GM12878 (cell line): ENCODE measurements around the gene DAB2IP. TPM values are rescaled to one million over a fixed set of nuclear protein-coding genes. Genes with fewer than 3 reads are reported as not detected.

Experiments used
- BCL3 ChIP-seq: IDR thresholded peaks from 2 replicates; pipeline ENCODE4 v1.6.1; 2011; ENCODE audit warnings: borderline replicate concordance, low read depth, mild to moderate bottlenecking, moderate library complexity, low read length; ENCODE audit not compliant: insufficient read depth, poor library complexity, severe bottlenecking
- CBFB ChIP-seq: IDR thresholded peaks from 2 replicates; pipeline ENCODE4 v1.6.1; 2016; ENCODE audit warnings: antibody characterized with exemption, low read depth
- CHD2 ChIP-seq: IDR thresholded peaks from 2 replicates; pipeline ENCODE4 v1.6.1; 2011; ENCODE audit warnings: low read depth, low read length, improper control_type of control experiment, borderline replicate concordance
- E4F1 ChIP-seq: fragments of 450-650 bp; IDR thresholded peaks from 2 replicates; pipeline ENCODE4 v1.6.1; 2018; ENCODE audit warnings: borderline replicate concordance, mild to moderate bottlenecking; ENCODE audit not compliant: partially characterized antibody
- EED ChIP-seq: sonication (generic); IDR thresholded peaks from 2 replicates; pipeline ENCODE4 v1.6.1; 2016; ENCODE audit warnings: antibody characterized with exemption, low read depth
- GABPA ChIP-seq: IDR thresholded peaks from 2 replicates; pipeline ENCODE4 v1.6.1; 2014; ENCODE audit warnings: antibody characterized with exemption, low read depth, mild to moderate bottlenecking, inconsistent platforms
- MTA3 ChIP-seq: IDR thresholded peaks from 2 replicates; pipeline ENCODE4 v1.6.1; 2012; ENCODE audit warnings: low read length, inconsistent platforms, borderline replicate concordance
- NFYA ChIP-seq: IDR thresholded peaks from 2 replicates; pipeline ENCODE4 v1.6.1; 2011; ENCODE audit warnings: low read depth, mild to moderate bottlenecking, low read length, improper control_type of control experiment, borderline replicate concordance
- NR2F1 ChIP-seq: fragments of 450-650 bp; conservative IDR thresholded peaks from 2 replicates; pipeline ENCODE4 v1.6.1; 2017; ENCODE audit warnings: mild to moderate bottlenecking
- REST ChIP-seq: IDR thresholded peaks from 2 replicates; pipeline ENCODE4 v1.6.1; 2012; ENCODE audit warnings: mild to moderate bottlenecking, low read depth, low read length
- SMAD5 ChIP-seq: IDR thresholded peaks from 2 replicates; pipeline ENCODE4 v1.6.1; 2016; ENCODE audit warnings: antibody characterized with exemption, low read depth
- SP1 ChIP-seq: IDR thresholded peaks from one replicate; pipeline ENCODE4 v1.6.1; 2011; ENCODE audit warnings: low read depth, low read length
- SPI1 ChIP-seq: IDR thresholded peaks from 2 replicates; pipeline ENCODE4 v1.6.1; 2011; ENCODE audit warnings: low read depth, mild to moderate bottlenecking, low read length, moderate library complexity, borderline replicate concordance; ENCODE audit not compliant: insufficient read depth
- SREBF2 ChIP-seq: IDR thresholded peaks from 2 replicates; pipeline ENCODE4 v1.6.1; 2012; ENCODE audit warnings: mild to moderate bottlenecking, low read length
- SUZ12 ChIP-seq: fragments of 200-600 bp; sonication (generic); IDR thresholded peaks from one replicate; pipeline ENCODE4 v1.6.1; 2018; ENCODE audit warnings: antibody characterized with exemption, mild to moderate bottlenecking; ENCODE audit not compliant: unreplicated experiment
- TAF1 ChIP-seq: IDR thresholded peaks from 2 replicates; pipeline ENCODE4 v1.6.1; 2011; ENCODE audit warnings: mild to moderate bottlenecking, low read depth, low read length, borderline replicate concordance
- YBX1 ChIP-seq: fragments of 450-650 bp; IDR thresholded peaks from 2 replicates; pipeline ENCODE4 v1.6.1; 2016; ENCODE audit warnings: antibody characterized with exemption
- ZBTB11 ChIP-seq: fragments of 450-650 bp; formaldehyde crosslinking; IDR thresholded peaks from 2 replicates; pipeline ENCODE4 v1.5.0; 2022; ENCODE audit warnings: mild to moderate bottlenecking, missing genetic modification characterization
- ZNF207 ChIP-seq: fragments of 450-650 bp; IDR thresholded peaks from 2 replicates; pipeline ENCODE4 v1.6.1; 2014; ENCODE audit warnings: antibody characterized with exemption, mild to moderate bottlenecking, borderline replicate concordance
- polyA plus RNA-seq, 11 experiments: library from polyadenylated mRNA; depleted of rRNA in 4 of 11; unstranded in 6 of 11; stranded (reverse) in 5 of 11; fragments of >200 nt; fragmentation: Nextera tagmentation in 4 of 11; fragmentation: Illumina TruSeq in 1 of 11; extraction: Ambion mirVana in 4 of 11; extraction: Trizol in 1 of 11; gene quantifications; 1 replicate in 1 of 11; 2 replicates in 10 of 11; pipeline versions ENCODE4 v1.2.1 to v1.2.3, GENCODE V29; 2011 to 2016; ENCODE audit warnings: inconsistent platforms in 2 of 11, missing spikeins in 2 of 11, low read depth in 1 of 11
- total RNA-seq, 4 experiments: library from RNA; depleted of rRNA in 3 of 4; stranded (reverse); fragments of >200 nt in 3 of 4; fragmentation: Illumina TruSeq in 1 of 4; extraction: Trizol in 1 of 4; gene quantifications; 2 replicates each; pipeline versions ENCODE4 v1.2.1 to v1.2.3, GENCODE V29; 2013 to 2021

DAB2IP gene
- total and polyA plus RNA-seq, 10 of the 15 experiments (the other 5 are each of a cell fraction or from before 2014, with no cell fraction given), result 0.03 to 0.38 (median 0.14) TPM; not detected in 6

- TF ChIP-seq BCL3 (peak; percentile 92), ZBTB11 (no peak), CBFB (no peak), GABPA (0 out of 2 replicates have a peak, but pooled peaks have one; percentile 42), SMAD5 (no peak), EED (no peak), ZNF207 (no peak), TAF1 (no peak), YBX1 (no peak), CHD2 (no peak), REST (no peak), SP1 (no peak), NR2F1 (no peak), SPI1 (peak; percentile 86), SREBF2 (no peak), MTA3 (no peak), SUZ12 (no peak), NFYA (no peak), E4F1 (no peak)
Observed at GRCh38 chr9:121634329-121635261, 16.8 kb upstream of the DAB2IP start (continued).
